ENCODE measurements around the gene F2R. TPM values are rescaled to one million over a fixed set of nuclear protein-coding genes. Genes with fewer than 3 reads are reported as not detected.

The F2R gene
- total RNA-seq, 1 experiment from 2014 or later = 3.6 TPM

DNA sequence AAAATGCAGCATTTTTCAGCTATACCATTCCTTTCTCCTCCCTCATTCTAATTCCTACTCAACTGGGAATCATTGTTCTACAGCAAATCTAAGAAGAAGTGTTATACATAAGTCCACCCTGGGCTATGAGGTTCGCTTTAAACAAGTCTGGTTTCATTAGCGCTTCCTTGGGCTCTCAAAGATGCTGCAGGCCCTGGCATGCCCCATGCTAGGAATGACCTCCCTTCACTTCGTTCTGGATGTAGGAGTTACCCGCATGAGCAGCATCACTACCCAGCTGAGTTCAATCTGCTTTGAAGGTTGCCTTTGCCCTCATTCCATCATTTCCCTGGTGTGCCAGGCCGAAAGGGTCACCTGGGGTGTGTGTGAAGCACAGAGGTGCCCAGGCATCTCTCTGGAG lies 35.4 kb downstream of the F2R start:
- H2AFZ ChIP-seq = no peak overlapping the region
- H3K79me2 ChIP-seq (ENCODE audit: low read depth) = no peaks in the 10 kb centered on the region
- intact Hi-C loops (cut with micrococcal nuclease; ENCODE audit: unreplicated experiment) = no loop called here
- no peaks in the 10 kb centered on the region for H3F3A ChIP-seq (ENCODE audit: insufficient read depth, low read depth)
- H3K9me2 ChIP-seq (ENCODE audit: insufficient read depth) = no peaks in the 10 kb centered on the region
- H3K4me2 ChIP-seq = no peak overlapping the region
- no peak overlapping the region for H3K4me3 ChIP-seq
- no peaks in the 10 kb centered on the region for H3K9me3 ChIP-seq (ENCODE audit: insufficient read depth, low read depth)
- TF ChIP-seq, protein P1, sequence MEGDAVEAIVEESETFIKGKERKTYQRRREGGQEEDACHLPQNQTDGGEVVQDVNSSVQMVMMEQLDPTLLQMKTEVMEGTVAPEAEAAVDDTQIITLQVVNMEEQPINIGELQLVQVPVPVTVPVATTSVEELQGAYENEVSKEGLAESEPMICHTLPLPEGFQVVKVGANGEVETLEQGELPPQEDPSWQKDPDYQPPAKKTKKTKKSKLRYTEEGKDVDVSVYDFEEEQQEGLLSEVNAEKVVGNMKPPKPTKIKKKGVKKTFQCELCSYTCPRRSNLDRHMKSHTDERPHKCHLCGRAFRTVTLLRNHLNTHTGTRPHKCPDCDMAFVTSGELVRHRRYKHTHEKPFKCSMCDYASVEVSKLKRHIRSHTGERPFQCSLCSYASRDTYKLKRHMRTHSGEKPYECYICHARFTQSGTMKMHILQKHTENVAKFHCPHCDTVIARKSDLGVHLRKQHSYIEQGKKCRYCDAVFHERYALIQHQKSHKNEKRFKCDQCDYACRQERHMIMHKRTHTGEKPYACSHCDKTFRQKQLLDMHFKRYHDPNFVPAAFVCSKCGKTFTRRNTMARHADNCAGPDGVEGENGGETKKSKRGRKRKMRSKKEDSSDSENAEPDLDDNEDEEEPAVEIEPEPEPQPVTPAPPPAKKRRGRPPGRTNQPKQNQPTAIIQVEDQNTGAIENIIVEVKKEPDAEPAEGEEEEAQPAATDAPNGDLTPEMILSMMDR (conservative IDR thresholded peaks at IDR 0.05) = no peak
- no peak for DNase-seq
- H3K27ac ChIP-seq = no peak overlapping the region
- CTCF ChIA-PET = no interaction called here
- 0 out of 2 replicates have a peak, but pooled peaks cover 2% of the 10 kb centered on the region for H3K4me1 ChIP-seq (replicated peaks; ENCODE audit: insufficient read depth)
- POLR2A ChIA-PET (ENCODE audit: unreplicated experiment) = no interaction called here
- H4K20me1 ChIP-seq (ENCODE audit: insufficient read depth) = no peaks in the 10 kb centered on the region
- H3K27me3 ChIP-seq (ENCODE audit: insufficient read depth, low read depth) = no peaks in the 10 kb centered on the region
- no peaks in the 10 kb centered on the region for H3K36me3 ChIP-seq (ENCODE audit: low read depth)
- no TSS peak for BruUV-seq (replicated peaks)

DNA sequence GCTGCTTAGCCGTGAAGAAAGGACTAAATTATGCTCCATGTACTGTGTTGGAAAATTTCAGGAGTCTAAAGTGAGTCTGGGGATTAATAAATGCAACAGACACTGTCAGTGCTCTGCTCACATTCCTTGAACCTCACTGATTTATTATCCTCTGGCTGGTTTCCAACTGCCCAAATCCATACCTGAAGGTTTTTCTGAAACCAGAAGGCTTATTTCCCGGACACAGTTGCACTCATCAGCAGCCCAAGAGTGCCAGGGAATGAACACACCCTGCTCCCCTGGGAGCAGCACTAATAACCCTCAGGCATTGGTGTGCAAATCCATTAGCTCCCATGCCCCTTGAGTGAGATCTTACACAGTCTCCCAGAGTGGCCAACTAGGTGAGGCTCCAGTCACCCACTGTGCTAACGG lies 38.7 kb downstream of the F2R start:
- Histone ChIP-seq H3F3A (ENCODE audit: insufficient read depth, low read depth) (peaks cover 9% of the 10 kb centered on the region; the same call in 1 of the 2 replicates), H3K27ac (no peak overlapping the region), H4K20me1 (ENCODE audit: insufficient read depth) (no peaks in the 10 kb centered on the region), H3K36me3 (ENCODE audit: low read depth) (no peaks in the 10 kb centered on the region), H3K9me2 (ENCODE audit: insufficient read depth) (no peaks in the 10 kb centered on the region), H2AFZ (no peak overlapping the region), H3K27me3 (ENCODE audit: insufficient read depth, low read depth) (no peaks in the 10 kb centered on the region), H3K4me1 (replicated peaks; ENCODE audit: insufficient read depth) (peaks cover 25% of the 10 kb centered on the region), H3K79me2 (ENCODE audit: low read depth) (no peaks in the 10 kb centered on the region), H3K4me2 (no peak overlapping the region), H3K9me3 (ENCODE audit: insufficient read depth, low read depth) (no peaks in the 10 kb centered on the region), H3K4me3 (no peak overlapping the region)
- intact Hi-C loops (cut with micrococcal nuclease; ENCODE audit: unreplicated experiment) = no loop called here
- BruUV-seq (replicated peaks) = no TSS peak
- TF ChIP-seq EZH2 (IDR thresholded peaks at IDR 0.05; ENCODE audit: low read depth) = no peak
- TF ChIP-seq, protein P1 (conservative IDR thresholded peaks at IDR 0.05) = no peak
- ChIA-PET POLR2A (ENCODE audit: unreplicated experiment) (no interaction called here), CTCF (no interaction called here)
- no peak for DNase-seq

DNA sequence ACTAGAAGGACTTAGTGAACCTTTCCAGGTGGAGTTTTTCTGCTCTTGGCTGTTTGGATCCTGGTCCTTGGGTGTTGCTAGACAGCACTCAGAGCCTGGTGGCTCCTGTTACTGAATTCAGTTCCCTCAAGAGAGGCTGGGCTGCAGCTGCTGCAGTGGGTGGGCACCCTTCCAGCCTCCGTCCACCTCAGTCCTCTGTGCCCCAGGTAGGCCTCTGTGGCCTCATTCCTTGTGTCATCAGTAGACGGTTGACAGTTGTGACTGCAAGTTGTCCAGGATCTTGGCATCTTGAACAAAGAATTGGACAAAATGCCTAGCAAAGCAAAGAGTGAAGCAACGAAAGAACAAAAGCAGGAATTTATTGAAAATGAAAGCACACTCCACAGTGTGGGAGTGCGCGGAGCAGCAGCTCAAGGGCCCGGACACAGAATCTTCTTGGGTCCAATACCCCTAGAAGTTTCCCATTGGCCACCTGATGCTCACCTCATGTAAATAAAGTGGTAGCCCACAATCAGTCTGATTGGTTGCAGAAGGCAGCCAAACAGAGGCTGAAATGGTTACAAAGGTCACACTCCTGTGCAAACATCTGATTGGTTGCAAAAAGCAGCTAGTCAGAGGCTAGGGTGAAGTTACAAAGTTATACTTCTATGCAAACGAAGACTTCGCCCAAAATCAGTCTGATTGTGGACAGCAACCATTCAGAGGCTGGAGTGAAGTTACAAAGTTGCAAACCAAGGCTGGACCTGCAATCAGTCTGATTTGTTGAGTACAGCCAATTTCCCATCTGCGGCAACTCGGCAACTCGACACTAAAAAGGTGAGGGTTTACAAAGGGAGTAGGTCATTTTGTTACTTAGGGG lies 40.1 kb downstream of the F2R start:
- no peaks in the 10 kb centered on the region for H3K36me3 ChIP-seq (ENCODE audit: low read depth)
- ChIA-PET CTCF (no interaction called here), POLR2A (ENCODE audit: unreplicated experiment) (no interaction called here)
- H4K20me1 ChIP-seq (ENCODE audit: insufficient read depth) = no peaks in the 10 kb centered on the region
- no peak overlapping the region for H3K4me2 ChIP-seq
- no peaks in the 10 kb centered on the region for H3K9me3 ChIP-seq (ENCODE audit: insufficient read depth, low read depth)
- peaks cover 9% of the 10 kb centered on the region; the same call in 1 of the 2 replicates for H3F3A ChIP-seq (ENCODE audit: insufficient read depth, low read depth)
- H3K9me2 ChIP-seq (ENCODE audit: insufficient read depth) = no peaks in the 10 kb centered on the region
- intact Hi-C loops (cut with micrococcal nuclease; ENCODE audit: unreplicated experiment) = no loop called here
- peaks cover 32% of the 10 kb centered on the region for H3K4me1 ChIP-seq (replicated peaks; ENCODE audit: insufficient read depth)
- no peak overlapping the region for H3K27ac ChIP-seq
- no peaks in the 10 kb centered on the region for H3K79me2 ChIP-seq (ENCODE audit: low read depth)
- H3K4me3 ChIP-seq = no peak overlapping the region
- no peak overlapping the region for H2AFZ ChIP-seq
- TF ChIP-seq, protein P1 (conservative IDR thresholded peaks at IDR 0.05) = no peak
- TF ChIP-seq EZH2 (IDR thresholded peaks at IDR 0.05; ENCODE audit: low read depth) = no peak
- no TSS peak for BruUV-seq (replicated peaks)
- no peaks in the 10 kb centered on the region for H3K27me3 ChIP-seq (ENCODE audit: insufficient read depth, low read depth)
- no peak for DNase-seq

All from PC-9 (cell line).